Sciatic nerve (tissue), 2 donors: ENCODE results near the gene NR1D2. TPM values are rescaled to one million over a fixed set of nuclear protein-coding genes. Genes with fewer than 3 reads are reported as not detected.

ENCODE experiments used
- ATAC-seq: fragments of 200-7000 bp; cut with Tn5 transposase; one replicate; pipeline ENCODE4 v1.9.1; 2020; ENCODE audit warnings: mild to moderate bottlenecking, moderate library complexity
- DNase-seq: peaks from one replicate; pipeline ENCODE4 v3.0.0-alpha.2; 2020; ENCODE audit warnings: low spot score
- intact Hi-C: fragments of 100-400 bp; cut with DNase I; formaldehyde crosslinking; loops from one replicate; pipeline ENCODE4 v1.14.2; 2022
- total RNA-seq: library from RNA; stranded (reverse); fragmentation: NEBNext Ultra II Directional; extraction: Animal tissue kit (Norgen Biotek cat#: 25700); gene quantifications from one replicate; pipeline ENCODE4 v1.2.1, GENCODE V29; 2021
- donor health status: DM: no; HTN: no; CAD: no.
- donor health status: DM: no; HTN: no; CAD: no.

Gene NR1D2
- total RNA-seq, 1 donor from 2014 or later, result 71.5 TPM

- ATAC-seq (no peak), DNase-seq (no peak)
- intact Hi-C loops, result no loop called here
These were observed 18.8 kb upstream of the NR1D2 start for GRCh38 chr3:23926246-23926645.

- intact Hi-C loops, result no loop called here
- DNase-seq, result no peak
- no peak for ATAC-seq
These were observed 18.4 kb upstream of the NR1D2 start for GRCh38 chr3:23926736-23927135.

- no peak for ATAC-seq
- intact Hi-C loops, result no loop called here
These were observed 16.6 kb upstream of the NR1D2 start for GRCh38 chr3:23928524-23928923.

GRCh38 chr3:23931597-23931996 is 13.5 kb upstream of the NR1D2 start:
- DNase-seq (no peak), ATAC-seq (no peak)
- intact Hi-C loops, result no loop called here

More at GRCh38 chr3:23928524-23928923, 16.6 kb upstream of the NR1D2 start:
- DNase-seq, result no peak

- no peak for ATAC-seq
- intact Hi-C loops, result no loop called here
- DNase-seq, result no peak
These were observed 12.5 kb upstream of the NR1D2 start for GRCh38 chr3:23932571-23932970.

GRCh38 chr3:23934253-23934652 is 10.8 kb upstream of the NR1D2 start:
- no peak for DNase-seq
- ATAC-seq, result no peak
- intact Hi-C loops, result no loop called here

- no peak for ATAC-seq
- intact Hi-C loops, result no loop called here
- no peak for DNase-seq
These were observed 7.8 kb upstream of the NR1D2 start for GRCh38 chr3:23937296-23937695.

- ATAC-seq, result no peak
- intact Hi-C loops, result no loop called here
- no peak for DNase-seq
These were observed 6.4 kb upstream of the NR1D2 start for GRCh38 chr3:23938688-23939087.

- no peak for DNase-seq
- intact Hi-C loops, result no loop called here
- no peak for ATAC-seq
These were observed 4.3 kb upstream of the NR1D2 start for GRCh38 chr3:23940775-23941174.

GRCh38 chr3:23941440-23941839 is 3.6 kb upstream of the NR1D2 start:
- intact Hi-C loops, result no loop called here
- DNase-seq (no peak), ATAC-seq (no peak)

GRCh38 chr3:23942546-23942945 is 2.5 kb upstream of the NR1D2 start:
- no peak for ATAC-seq

GRCh38 chr3:23944007-23944783 is 891 bp upstream of the NR1D2 start:
- no peak for ATAC-seq
- no peak for DNase-seq
- intact Hi-C loops, result no loop called here

More at GRCh38 chr3:23942546-23942945, 2.5 kb upstream of the NR1D2 start:
- intact Hi-C loops, result no loop called here
- DNase-seq, result no peak

GRCh38 chr3:23945663-23945912 is 502 bp downstream of the NR1D2 start:
- intact Hi-C loops, result no loop called here
- no peak for DNase-seq
- no peak for ATAC-seq

GRCh38 chr3:23945913-23946687 is 1.0 kb downstream of the NR1D2 start:
- DNase-seq (peak; percentile 99), ATAC-seq (peak; percentile 94)
- intact Hi-C loops, result no loop called here

- intact Hi-C loops, result no loop called here
- ATAC-seq, result no peak
These were observed 3.7 kb downstream of the NR1D2 start for GRCh38 chr3:23948761-23949160.

GRCh38 chr3:23949784-23950183 is 4.7 kb downstream of the NR1D2 start:
- ATAC-seq, result no peak
- intact Hi-C loops, result no loop called here
- DNase-seq, result no peak

More at GRCh38 chr3:23948761-23949160, 3.7 kb downstream of the NR1D2 start:
- DNase-seq, result no peak

GRCh38 chr3:23950293-23950692 is 5.2 kb downstream of the NR1D2 start:
- ATAC-seq (no peak), DNase-seq (no peak)
- intact Hi-C loops, result no loop called here

GRCh38 chr3:23952646-23953045 is 7.6 kb downstream of the NR1D2 start:
- intact Hi-C loops, result no loop called here
- DNase-seq, result no peak
- ATAC-seq, result no peak

GRCh38 chr3:23953523-23953922 is 8.4 kb downstream of the NR1D2 start:
- ATAC-seq (no peak), DNase-seq (no peak)
- intact Hi-C loops, result no loop called here

GRCh38 chr3:23954144-23954543 is 9.1 kb downstream of the NR1D2 start:
- ATAC-seq, result no peak
- DNase-seq, result no peak
- intact Hi-C loops, result no loop called here

GRCh38 chr3:23956701-23957100 is 11.6 kb downstream of the NR1D2 start:
- no peak for DNase-seq
- intact Hi-C loops, result no loop called here
- no peak for ATAC-seq
